Gastroesophageal sphincter (tissue), 4 donors: ENCODE measurements around the gene CD36. TPM values are rescaled to one million over a fixed set of nuclear protein-coding genes. Genes with fewer than 3 reads are reported as not detected.

ENCODE experiments used
- ATAC-seq: fragments of 150-250 bp; one replicate; pipeline ENCODE4 v1.9.1; 2016; ENCODE audit warnings: mild to moderate bottlenecking, moderate library complexity
- H3K27ac ChIP-seq, 4 donors: fragments of 200-600 bp; sonication (generic) in 3 of 4; 1 replicate in 3 of 4; 2 replicates in 1 of 4; pipeline ENCODE4 v1.5.1; 2016 to 2019
- H3K27me3 ChIP-seq: fragments of 200-600 bp; sonication (generic); one replicate; pipeline ENCODE4 v1.5.1; 2019
- H3K36me3 ChIP-seq, 2 donors: fragments of 200-600 bp; sonication (generic); one replicate each; pipeline ENCODE4 v1.5.1; 2019; ENCODE audit warnings: control low read depth in 1 of 2
- H3K4me1 ChIP-seq, 3 donors: fragments of 200-600 bp; sonication (generic); 1 replicate in 2 of 3; 2 replicates in 1 of 3; pipeline ENCODE4 v1.5.1; 2016 to 2019; ENCODE audit warnings: control low read depth in 2 of 3
- H3K4me3 ChIP-seq, 2 donors: fragments of 200-600 bp; sonication (generic); one replicate each; pipeline ENCODE4 v1.5.1; 2019; ENCODE audit warnings: mild to moderate bottlenecking in 1 of 2, moderate library complexity in 1 of 2
- H3K9me3 ChIP-seq, 3 donors: fragments of 200-600 bp; sonication (generic); one replicate each; pipeline ENCODE4 v1.5.1; 2017 to 2019; ENCODE audit warnings: control low read depth in 2 of 3
- EP300 ChIP-seq: sonication (generic); formaldehyde crosslinking; IDR thresholded peaks from one replicate; pipeline ENCODE4 v1.6.1; 2017; ENCODE audit warnings: antibody characterized with exemption, mild to moderate bottlenecking
- POLR2A ChIP-seq, 2 donors: fragments of 450-650 bp; IDR thresholded peaks; one replicate each; pipeline ENCODE4 v1.6.1; 2017; ENCODE audit warnings: antibody characterized with exemption in 2 of 2, mild to moderate bottlenecking in 2 of 2, moderate library complexity in 1 of 2
- POLR2AphosphoS5 ChIP-seq: sonication (generic); formaldehyde crosslinking; IDR thresholded peaks from one replicate; pipeline ENCODE4 v1.6.1; 2017; ENCODE audit warnings: antibody characterized with exemption
- WGBS, 2 donors: methylation state at CpG; one replicate each; pipeline ENCODE4 v1.1.5; 2018; ENCODE audit warnings: low coverage in 1 of 2; 5-methylcytosine and 5-hydroxymethylcytosine counted together
- total RNA-seq, 4 donors: library from RNA; depleted of rRNA; stranded (reverse); fragments of >200 nt; gene quantifications; one replicate each; pipeline ENCODE4 v1.1.0, GENCODE V29; 2016
- TF ChIP-seq, protein P1 (sequence below), 4 experiments: fragments of 200-600 bp in 2 of 4; fragments of 450-650 bp in 2 of 4; sonication (generic) in 1 of 4; IDR thresholded peaks; one replicate each; pipeline ENCODE4 v1.5.1; 2017 to 2019; ENCODE audit warnings: antibody characterized with exemption in 4 of 4, mild to moderate bottlenecking in 2 of 4, moderate library complexity in 2 of 4

CD36 gene
- total RNA-seq, 4 donors from 2014 or later: 52.9 to 284 (median 81.2) TPM

GRCh38 chr7:80708123-80708522, 69.7 kb downstream of the CD36 start:
- Histone ChIP-seq H3K27me3 (no peaks in the 10 kb centered on the region), H3K27ac (no peak overlapping the region), H3K36me3 (no peaks in the 10 kb centered on the region), H3K4me3 (no peak overlapping the region), H3K4me1 (no peaks in the 10 kb centered on the region), H3K9me3 (no peaks in the 10 kb centered on the region)
- no peak for TF ChIP-seq POLR2A (IDR thresholded peaks at IDR 0.05)
- TF ChIP-seq, protein P1, sequence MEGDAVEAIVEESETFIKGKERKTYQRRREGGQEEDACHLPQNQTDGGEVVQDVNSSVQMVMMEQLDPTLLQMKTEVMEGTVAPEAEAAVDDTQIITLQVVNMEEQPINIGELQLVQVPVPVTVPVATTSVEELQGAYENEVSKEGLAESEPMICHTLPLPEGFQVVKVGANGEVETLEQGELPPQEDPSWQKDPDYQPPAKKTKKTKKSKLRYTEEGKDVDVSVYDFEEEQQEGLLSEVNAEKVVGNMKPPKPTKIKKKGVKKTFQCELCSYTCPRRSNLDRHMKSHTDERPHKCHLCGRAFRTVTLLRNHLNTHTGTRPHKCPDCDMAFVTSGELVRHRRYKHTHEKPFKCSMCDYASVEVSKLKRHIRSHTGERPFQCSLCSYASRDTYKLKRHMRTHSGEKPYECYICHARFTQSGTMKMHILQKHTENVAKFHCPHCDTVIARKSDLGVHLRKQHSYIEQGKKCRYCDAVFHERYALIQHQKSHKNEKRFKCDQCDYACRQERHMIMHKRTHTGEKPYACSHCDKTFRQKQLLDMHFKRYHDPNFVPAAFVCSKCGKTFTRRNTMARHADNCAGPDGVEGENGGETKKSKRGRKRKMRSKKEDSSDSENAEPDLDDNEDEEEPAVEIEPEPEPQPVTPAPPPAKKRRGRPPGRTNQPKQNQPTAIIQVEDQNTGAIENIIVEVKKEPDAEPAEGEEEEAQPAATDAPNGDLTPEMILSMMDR (IDR thresholded peaks at IDR 0.05): no peak
- TF ChIP-seq EP300: no peak
- no peak for TF ChIP-seq POLR2AphosphoS5
- 87 to 94% methylated on average over 2 of the region's 2 CpGs for WGBS, 2 donors
- ATAC-seq: no peak

DNA sequence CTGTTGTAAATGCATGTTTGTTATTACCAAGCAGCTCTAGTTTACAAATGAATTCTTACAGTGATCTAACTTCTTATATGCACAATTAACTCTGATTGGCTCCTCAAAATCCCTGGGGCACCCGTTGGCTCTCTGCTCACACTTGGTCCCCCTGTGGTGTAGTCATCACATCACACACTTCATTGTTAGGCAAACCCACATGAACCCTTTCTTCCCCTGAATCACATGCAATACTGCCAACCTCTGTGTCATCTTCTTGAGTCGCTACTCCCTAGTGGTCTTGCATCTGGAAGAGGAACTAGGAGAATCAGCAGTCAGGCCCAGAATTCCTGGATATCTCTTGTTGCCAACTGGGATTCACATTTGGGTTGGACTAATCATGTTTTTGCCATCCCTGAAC, 73.1 kb downstream of the CD36 start:
- Histone ChIP-seq H3K4me3 (no peak overlapping the region), H3K9me3 (no peaks in the 10 kb centered on the region), H3K27ac (no peak overlapping the region), H3K36me3 (no peaks in the 10 kb centered on the region), H3K4me1 (no peaks in the 10 kb centered on the region), H3K27me3 (no peaks in the 10 kb centered on the region)
- TF ChIP-seq EP300 (no peak), POLR2AphosphoS5 (no peak), POLR2A (IDR thresholded peaks at IDR 0.05) (no peak)
- TF ChIP-seq, protein P1 (IDR thresholded peaks at IDR 0.05): no peak
- WGBS, 2 donors: 61 to 83% methylated on average over 2 of the region's 2 CpGs
- ATAC-seq: peak; percentile 74

DNA sequence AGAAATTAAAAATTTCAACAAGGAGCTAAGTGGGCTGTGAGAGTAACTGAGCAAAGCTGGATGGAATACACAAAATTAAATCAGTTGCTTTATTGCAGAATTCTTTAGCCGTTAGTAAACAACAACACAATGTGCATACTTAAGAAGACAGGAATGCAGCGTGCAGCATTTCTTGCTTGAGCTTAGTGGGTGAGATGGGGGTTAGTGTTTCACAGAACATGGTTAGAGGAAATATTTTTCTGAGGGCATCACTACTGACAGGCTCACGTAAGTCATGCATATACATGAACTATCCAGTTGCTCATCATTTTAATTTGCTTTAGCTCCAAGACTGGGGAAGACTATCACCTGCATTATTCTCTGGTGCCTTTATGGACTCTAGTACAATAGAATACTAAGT, 80.8 kb downstream of the CD36 start:
- no peaks in the 10 kb centered on the region for H3K9me3 ChIP-seq
- 91 to 100% methylated on average over 2 to 3 of the region's 3 CpGs for WGBS, 2 donors
- ATAC-seq: no peak
- H3K4me1 ChIP-seq: peaks cover 0 to 32% (median 11%) of the 10 kb centered on the region in 3 donors
- H3K27me3 ChIP-seq: no peaks in the 10 kb centered on the region
- no peak for TF ChIP-seq POLR2AphosphoS5
- no peak for TF ChIP-seq EP300
- TF ChIP-seq POLR2A (IDR thresholded peaks at IDR 0.05): no peak
- TF ChIP-seq, protein P1 (IDR thresholded peaks at IDR 0.05): no peak
- no peak overlapping the region for H3K4me3 ChIP-seq
- no peak overlapping the region for H3K27ac ChIP-seq
- H3K36me3 ChIP-seq: no peaks in the 10 kb centered on the region

GRCh38 chr7:80720146-80720545, 81.7 kb downstream of the CD36 start:
- Histone ChIP-seq H3K4me3 (no peak overlapping the region), H3K9me3 (no peaks in the 10 kb centered on the region), H3K27me3 (no peaks in the 10 kb centered on the region), H3K4me1 (peaks cover 7 to 40% (median 11%) of the 10 kb centered on the region in 3 donors), H3K36me3 (no peaks in the 10 kb centered on the region), H3K27ac (no peak overlapping the region)
- ATAC-seq: no peak
- 92 to 96% methylated on average over 2 to 3 of the region's 3 CpGs for WGBS, 2 donors
- TF ChIP-seq EP300: no peak

DNA sequence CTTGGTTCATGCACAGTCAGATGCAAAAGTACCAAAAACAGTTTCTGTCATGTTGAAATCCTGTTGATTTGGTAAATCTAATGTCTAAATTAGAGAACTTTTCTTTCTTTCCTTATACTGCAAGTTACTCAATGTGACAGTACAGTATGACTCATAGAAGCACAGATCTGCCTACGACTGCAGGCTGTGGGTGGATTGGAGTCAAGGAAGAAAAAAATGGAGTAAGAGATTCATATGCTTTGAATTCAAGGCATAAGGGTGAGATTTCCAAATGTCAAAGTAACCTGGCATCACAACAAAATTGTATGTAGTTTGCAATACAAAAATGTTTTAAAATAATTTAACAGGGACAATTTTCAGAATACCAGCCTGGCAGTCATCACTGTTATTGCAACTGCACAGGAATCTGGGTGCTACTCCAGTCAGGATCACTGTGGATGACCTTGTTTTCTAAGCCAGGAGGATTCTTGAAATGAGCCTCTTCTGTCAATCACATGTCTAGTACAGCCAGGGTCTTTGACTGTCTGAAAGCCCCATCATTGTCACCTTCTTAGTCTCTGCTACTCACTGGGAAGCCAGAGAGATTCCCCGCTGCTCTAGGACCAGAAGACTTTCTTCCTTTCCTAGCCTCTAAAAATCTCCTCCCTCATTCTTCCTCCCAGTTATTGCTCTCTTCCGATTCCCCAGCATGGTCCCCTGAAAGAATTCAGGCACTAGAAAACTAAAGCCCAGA, 83.6 kb downstream of the CD36 start:
- no peaks in the 10 kb centered on the region for H3K27me3 ChIP-seq
- peaks cover 7 to 42% (median 11%) of the 10 kb centered on the region in 3 donors for H3K4me1 ChIP-seq
- H3K9me3 ChIP-seq: no peaks in the 10 kb centered on the region
- H3K4me3 ChIP-seq: no peak overlapping the region
- ATAC-seq: peak; percentile 80
- peak overlapping the region; percentile 71 to 95 (median 80) for H3K27ac ChIP-seq
- H3K36me3 ChIP-seq: no peaks in the 10 kb centered on the region
- TF ChIP-seq EP300 (no peak), POLR2AphosphoS5 (peak; percentile 57)
- 13 to 52% methylated on average over 1 to 3 of the region's 3 CpGs for WGBS, 2 donors

DNA sequence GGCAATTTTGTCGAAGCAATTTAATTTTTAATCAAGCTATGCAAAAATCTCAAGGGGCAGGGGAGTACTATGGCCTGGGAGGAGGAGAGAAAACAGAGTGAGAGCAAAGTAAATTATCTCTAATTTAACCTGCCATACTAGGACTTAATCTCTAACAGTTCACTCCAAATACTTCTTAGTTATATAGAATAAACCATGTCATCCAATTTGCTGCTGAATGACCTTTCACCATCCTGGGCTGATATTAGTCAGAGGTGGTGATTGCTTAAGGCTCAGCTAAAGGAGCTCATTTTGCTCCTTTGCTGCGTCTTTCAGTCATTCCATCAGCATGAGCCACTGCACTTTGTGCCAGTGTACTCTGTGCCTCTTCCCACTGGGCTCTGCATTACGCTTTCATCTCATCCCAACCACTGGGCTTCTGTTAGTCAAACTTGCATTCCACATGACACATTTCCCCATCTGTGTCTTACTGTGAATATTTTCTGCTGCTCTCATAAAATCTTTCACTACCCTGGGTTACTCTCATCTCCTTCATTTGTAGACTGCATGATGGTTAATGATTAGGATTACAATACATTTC, 84.3 kb downstream of the CD36 start:
- no peaks in the 10 kb centered on the region for H3K36me3 ChIP-seq
- WGBS, 2 donors: 17 to 38% methylated on average over 2 to 3 of the region's 3 CpGs
- no peaks in the 10 kb centered on the region for H3K27me3 ChIP-seq
- ATAC-seq: peak; percentile 95
- TF ChIP-seq POLR2AphosphoS5 (peak; percentile 96), POLR2A (IDR thresholded peaks at IDR 0.05) (no peak)
- H3K9me3 ChIP-seq: no peaks in the 10 kb centered on the region
- no peak overlapping the region for H3K4me3 ChIP-seq
- peaks cover 7 to 42% (median 11%) of the 10 kb centered on the region in 3 donors for H3K4me1 ChIP-seq
- H3K27ac ChIP-seq: peak overlapping the region; percentile 71 to 95 (median 80)
